HAP-1 (cell line): Measurements from ENCODE around the gene RDH12.

ENCODE experiments used
- DNase-seq, 2 experiments: peaks; one replicate each; pipeline ENCODE4 v3.0.0-alpha.2; 2016 to 2020; ENCODE audit warnings: low spot score in 2 of 2
- H3K27me3 ChIP-seq: fragments of 250-450 bp; sonication (Bioruptor Pico); 2 replicates; pipeline ENCODE4 v1.5.1; 2020; ENCODE audit warnings: low read depth, mild to moderate bottlenecking, moderate library complexity
- H3K36me3 ChIP-seq: fragments of 250-450 bp; sonication (Bioruptor Pico); replicated peaks from 2 replicates; pipeline ENCODE4 v1.5.1; 2020; ENCODE audit warnings: mild to moderate bottlenecking
- H3K4me1 ChIP-seq: fragments of 250-450 bp; sonication (Bioruptor Pico); 2 replicates; pipeline ENCODE4 v1.5.1; 2020; ENCODE audit warnings: mild to moderate bottlenecking
- H3K4me3 ChIP-seq: fragments of 250-450 bp; sonication (Bioruptor Pico); 2 replicates; pipeline ENCODE4 v1.5.1; 2020; ENCODE audit warnings: mild to moderate bottlenecking, moderate library complexity
- H3K9me3 ChIP-seq: fragments of 250-450 bp; sonication (Bioruptor Pico); 2 replicates; pipeline ENCODE4 v1.5.1; 2020; ENCODE audit warnings: mild to moderate bottlenecking, moderate library complexity
- in situ Hi-C: fragments of 300-500 bp; cut with MboI; formaldehyde crosslinking; loops from 3 replicates; pipeline ENCODE4 v1.14.3; 2020; ENCODE audit warnings: low sequenced_read_pairs, inconsistent platforms, mixed read lengths

The RDH12 gene

DNA sequence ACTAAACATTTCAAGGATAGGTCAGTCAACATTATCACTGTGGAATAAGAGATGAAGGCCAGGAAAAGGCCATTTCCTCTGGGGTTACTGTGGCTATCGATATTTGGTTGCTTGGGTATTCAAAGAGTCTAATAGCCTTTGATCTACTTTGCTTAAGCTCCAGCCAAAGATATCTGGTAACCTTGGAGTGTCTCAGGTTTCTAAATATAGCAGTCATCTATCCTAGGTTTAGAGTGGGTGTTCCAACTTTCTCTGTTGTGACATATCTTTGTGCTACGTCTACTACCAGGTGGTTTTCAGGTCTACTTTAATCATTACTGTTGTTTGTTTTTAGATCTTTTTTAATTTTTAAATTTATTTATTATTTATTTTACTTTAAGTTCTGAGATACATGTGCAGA is 42.4 kb downstream of the RDH12 start:
- in situ Hi-C loops, result no loop called here

DNA sequence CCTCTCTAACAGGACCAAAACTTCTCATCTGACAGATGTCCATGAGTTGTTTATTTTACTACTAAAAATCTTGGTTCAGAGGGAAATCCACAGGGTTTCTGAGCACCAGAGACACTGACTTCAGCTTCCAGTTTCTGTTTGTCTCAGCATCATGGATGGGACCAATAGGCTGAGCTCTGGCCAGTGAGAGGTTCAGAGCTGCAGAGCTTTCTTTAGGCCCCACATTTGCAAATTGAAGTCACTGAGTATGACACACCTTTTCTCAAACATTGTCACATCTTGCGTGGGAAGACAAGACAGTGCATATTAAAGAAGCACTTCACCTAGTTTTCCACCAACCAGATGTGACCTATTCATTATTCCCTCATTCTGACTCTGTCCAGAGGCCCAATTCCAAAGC is 45.2 kb downstream of the RDH12 start:
- Histone ChIP-seq H3K4me3 (no peak overlapping the region), H3K9me3 (no peaks in the 10 kb centered on the region), H3K4me1 (no peaks in the 10 kb centered on the region), H3K36me3 (peaks cover 6% of the 10 kb centered on the region; the same call in 1 of the 2 replicates), H3K27me3 (no peaks in the 10 kb centered on the region)
- in situ Hi-C loops, result no loop called here
- no peak for DNase-seq

More for the DNA sequence above, 42.4 kb downstream of the RDH12 start:
- Histone ChIP-seq H3K36me3 (no peaks in the 10 kb centered on the region; the same call in 1 of the 2 replicates), H3K4me3 (no peak overlapping the region), H3K9me3 (no peaks in the 10 kb centered on the region), H3K27me3 (no peaks in the 10 kb centered on the region), H3K4me1 (no peaks in the 10 kb centered on the region)
- DNase-seq, result no peak

DNA sequence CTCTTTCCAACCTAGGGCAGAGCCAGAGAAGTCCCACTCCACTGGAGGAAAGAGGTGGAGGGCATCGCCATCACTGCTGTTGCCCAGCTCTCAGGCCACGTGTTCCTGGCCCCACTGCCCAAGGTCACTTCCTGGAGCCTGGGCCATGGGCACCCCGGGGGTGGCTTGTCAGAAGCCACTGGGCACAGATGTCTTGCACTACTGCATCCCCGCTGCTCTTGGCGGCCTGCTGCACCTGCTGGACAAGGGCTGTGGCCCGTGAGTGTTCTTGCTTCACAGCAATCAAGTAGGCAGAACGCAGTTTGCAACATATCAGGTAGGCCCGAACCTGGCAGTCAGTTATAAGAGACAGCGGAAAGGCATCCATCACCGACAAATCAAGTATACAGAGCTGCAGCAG is 46.6 kb downstream of the RDH12 start:
- H3K9me3 ChIP-seq, result no peaks in the 10 kb centered on the region
- in situ Hi-C loops, result no loop called here
- H3K27me3 ChIP-seq, result no peaks in the 10 kb centered on the region
- no peaks in the 10 kb centered on the region for H3K4me1 ChIP-seq
- DNase-seq, result no peak
- no peak overlapping the region for H3K4me3 ChIP-seq
- peaks cover 15% of the 10 kb centered on the region for H3K36me3 ChIP-seq

DNA sequence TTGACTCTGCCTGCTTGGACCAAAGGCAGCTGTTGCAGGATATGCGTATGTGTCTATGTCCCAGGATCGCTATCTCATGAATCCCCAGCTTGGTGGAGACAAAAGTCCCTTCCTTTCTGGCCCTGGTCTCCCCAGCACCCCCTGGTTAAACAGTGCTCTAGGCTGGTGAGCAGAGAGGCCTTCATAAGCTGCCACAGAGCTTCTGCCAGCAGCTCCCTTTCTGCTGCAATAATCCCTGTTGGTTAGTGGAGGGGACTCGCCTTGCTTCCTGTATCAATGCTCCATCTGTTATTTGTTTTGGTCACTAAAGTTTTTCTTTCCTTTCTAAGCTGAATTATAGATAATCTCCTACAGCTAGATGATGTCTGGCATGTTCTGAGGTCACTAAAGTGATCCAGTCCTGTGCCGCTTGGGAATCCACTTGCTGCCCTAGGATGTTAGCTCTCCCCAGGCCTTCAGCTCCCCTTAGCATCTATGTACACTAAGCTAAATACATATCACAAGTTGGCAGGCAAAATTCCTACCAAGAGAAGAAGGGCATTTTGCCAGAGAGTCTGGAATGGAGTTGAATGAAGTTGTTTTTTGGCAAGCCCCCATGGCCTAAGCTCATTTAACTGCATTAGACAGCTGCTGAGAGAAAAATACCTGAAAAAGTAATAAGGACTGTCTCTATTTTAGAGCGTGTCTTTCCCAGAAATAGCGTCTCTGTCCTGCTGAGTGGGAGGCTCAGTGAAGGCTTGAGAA is 47.8 kb downstream of the RDH12 start:
- H3K4me1 ChIP-seq, result no peaks in the 10 kb centered on the region
- no peaks in the 10 kb centered on the region for H3K9me3 ChIP-seq
- in situ Hi-C loops, result no loop called here
- no peaks in the 10 kb centered on the region for H3K27me3 ChIP-seq
- no peak overlapping the region for H3K4me3 ChIP-seq
- no peak for DNase-seq
- peaks cover 18% of the 10 kb centered on the region for H3K36me3 ChIP-seq

DNA sequence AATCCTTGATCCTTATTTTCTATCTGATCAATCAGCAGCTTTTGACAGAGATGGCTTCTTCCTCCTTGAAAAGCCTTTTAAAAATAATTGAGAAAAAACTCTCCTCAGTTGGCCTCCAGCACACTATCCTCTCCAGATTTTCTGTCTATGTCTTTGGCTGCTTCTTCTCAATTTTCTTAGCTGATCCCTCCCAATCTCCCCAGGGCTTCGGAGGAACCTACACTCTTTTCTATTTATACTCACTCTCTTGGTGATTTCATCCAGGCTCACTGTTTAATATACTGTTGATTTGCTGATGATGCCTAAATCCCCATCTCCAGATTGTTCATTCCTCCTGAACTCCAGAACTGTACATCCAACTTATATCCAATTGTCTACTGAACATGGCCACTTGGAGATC is 54.8 kb downstream of the RDH12 start:
- in situ Hi-C loops, result no loop called here
- peaks cover 25% of the 10 kb centered on the region for H3K36me3 ChIP-seq

DNA sequence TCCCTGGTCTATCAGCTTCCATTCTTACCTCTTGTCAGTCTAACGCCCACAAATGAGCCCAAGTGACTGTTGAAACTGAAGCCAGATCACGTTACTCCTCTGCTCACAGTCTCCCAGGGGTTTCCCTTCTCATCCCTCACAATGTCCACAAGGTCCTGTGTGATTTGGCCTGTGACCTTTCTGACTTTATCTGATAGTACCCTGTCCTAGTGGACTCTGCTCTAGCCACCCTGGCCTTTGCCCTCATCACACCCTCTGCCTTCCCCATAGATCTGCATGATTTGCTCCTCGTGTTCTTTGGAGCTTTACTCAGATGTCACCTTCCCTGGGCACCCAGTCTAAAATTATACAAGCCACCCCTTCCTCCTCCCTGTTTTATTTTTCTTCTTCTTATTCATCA is 55.5 kb downstream of the RDH12 start:
- in situ Hi-C loops, result no loop called here
- no peaks in the 10 kb centered on the region for H3K4me1 ChIP-seq
- no peaks in the 10 kb centered on the region for H3K27me3 ChIP-seq
- no peaks in the 10 kb centered on the region for H3K9me3 ChIP-seq
- no peak overlapping the region for H3K4me3 ChIP-seq
- peaks cover 25% of the 10 kb centered on the region for H3K36me3 ChIP-seq
- DNase-seq, result no peak

More for the DNA sequence above, 54.8 kb downstream of the RDH12 start:
- no peak for DNase-seq
- Histone ChIP-seq H3K27me3 (no peaks in the 10 kb centered on the region), H3K4me3 (no peak overlapping the region), H3K4me1 (no peaks in the 10 kb centered on the region), H3K9me3 (no peaks in the 10 kb centered on the region)

DNA sequence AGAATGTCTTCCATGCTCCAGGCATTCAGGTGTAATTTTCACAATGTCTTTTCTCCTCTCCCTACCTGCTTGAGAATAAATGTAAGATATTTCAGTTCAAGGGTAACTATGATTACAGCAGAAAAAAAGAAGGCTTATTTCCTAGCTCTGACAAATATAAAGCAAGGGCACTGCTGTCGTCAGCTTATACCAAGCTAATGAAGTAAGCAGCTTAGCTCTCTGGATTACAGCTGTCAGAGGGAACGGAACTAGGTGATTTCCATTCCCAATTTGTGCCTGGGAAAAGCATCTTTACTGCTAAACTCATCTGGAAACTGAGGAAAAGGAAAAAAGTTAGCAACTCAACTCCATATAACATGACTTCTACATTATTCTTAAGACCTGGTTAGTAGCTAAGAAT is 58.2 kb downstream of the RDH12 start:
- H3K36me3 ChIP-seq, result peaks cover 19% of the 10 kb centered on the region
- no peak overlapping the region for H3K4me3 ChIP-seq
- in situ Hi-C loops, result no loop called here
- no peaks in the 10 kb centered on the region for H3K27me3 ChIP-seq
- no peak for DNase-seq
- H3K9me3 ChIP-seq, result no peaks in the 10 kb centered on the region
- H3K4me1 ChIP-seq, result no peaks in the 10 kb centered on the region

DNA sequence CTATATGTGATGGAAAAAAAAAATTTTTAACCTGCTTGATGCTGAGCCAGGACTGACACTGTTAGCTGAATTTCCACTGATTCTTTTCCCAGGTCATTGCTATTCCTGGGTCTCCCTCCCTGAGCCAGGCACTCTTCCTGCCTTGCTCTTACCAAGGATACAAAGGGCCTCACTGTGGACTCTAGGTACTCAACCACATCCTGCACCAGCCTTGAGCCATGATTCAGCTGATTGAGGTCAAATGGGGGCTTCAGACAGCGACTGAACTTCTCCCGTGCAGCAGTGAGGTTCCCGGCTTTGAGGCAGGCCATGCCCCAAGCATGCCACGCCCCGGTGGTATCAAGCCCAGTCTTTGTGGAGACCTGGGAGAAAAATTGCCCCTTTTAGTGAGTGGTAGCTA is 60.4 kb downstream of the RDH12 start:
- H3K27me3 ChIP-seq, result no peaks in the 10 kb centered on the region
- no peak for DNase-seq
- no peaks in the 10 kb centered on the region for H3K4me1 ChIP-seq
- in situ Hi-C loops, result no loop called here
- H3K4me3 ChIP-seq, result no peak overlapping the region
- no peaks in the 10 kb centered on the region for H3K9me3 ChIP-seq
- H3K36me3 ChIP-seq, result peaks cover 24% of the 10 kb centered on the region

DNA sequence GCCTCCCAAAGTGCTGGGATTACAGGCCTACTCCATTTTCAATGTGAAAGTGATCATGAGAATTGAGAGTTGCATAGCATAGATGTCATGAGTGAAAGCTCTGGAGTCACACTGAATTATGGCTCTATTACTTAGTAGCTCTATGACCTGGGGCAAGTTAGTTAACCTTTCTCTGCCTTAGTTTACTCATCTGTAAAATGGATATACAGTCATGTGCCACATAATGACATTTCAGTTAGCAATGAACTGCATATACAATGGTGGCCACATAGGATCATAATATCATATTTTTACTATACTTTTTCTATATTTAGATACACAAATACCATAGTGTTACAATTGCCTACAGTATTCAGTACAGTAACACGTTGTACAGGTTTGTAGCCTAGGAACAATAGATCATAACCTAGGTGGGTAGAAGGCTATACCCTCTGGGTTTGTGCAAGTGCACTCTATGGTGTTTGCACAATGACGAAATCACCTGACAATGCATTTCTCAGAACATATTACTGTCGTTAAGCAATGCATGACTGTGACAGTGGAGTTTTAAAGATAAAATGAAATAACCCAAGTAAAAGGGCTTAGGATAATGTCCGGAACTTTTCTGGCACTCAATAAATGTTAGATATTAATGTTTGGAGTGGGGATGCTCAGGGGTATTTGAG is 61.6 kb downstream of the RDH12 start:
- no peak for DNase-seq
- in situ Hi-C loops, result no loop called here
- Histone ChIP-seq H3K4me1 (no peaks in the 10 kb centered on the region), H3K4me3 (no peak overlapping the region), H3K27me3 (no peaks in the 10 kb centered on the region), H3K36me3 (peaks cover 29% of the 10 kb centered on the region), H3K9me3 (no peaks in the 10 kb centered on the region)

DNA sequence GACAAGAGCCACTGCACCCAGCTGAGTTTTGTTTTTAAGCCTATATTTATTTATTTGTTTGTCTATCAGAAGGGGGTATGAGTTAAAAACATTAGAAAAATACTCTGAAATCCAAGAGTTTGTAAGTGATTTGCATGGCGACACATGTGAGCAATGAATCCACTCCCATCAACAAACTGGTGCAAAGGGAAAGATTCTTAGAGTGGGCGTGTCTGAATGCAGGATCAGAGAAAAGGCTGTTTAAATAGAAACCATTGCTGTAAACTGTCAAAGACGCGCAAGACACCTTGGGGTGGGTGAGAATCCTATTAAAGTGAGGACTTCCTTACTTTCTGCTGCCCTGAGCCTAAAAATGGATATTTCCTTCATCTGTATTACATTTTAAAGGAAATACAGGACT is 62.8 kb downstream of the RDH12 start:
- Histone ChIP-seq H3K27me3 (no peaks in the 10 kb centered on the region), H3K36me3 (peaks cover 31% of the 10 kb centered on the region)
- in situ Hi-C loops, result no loop called here

DNA sequence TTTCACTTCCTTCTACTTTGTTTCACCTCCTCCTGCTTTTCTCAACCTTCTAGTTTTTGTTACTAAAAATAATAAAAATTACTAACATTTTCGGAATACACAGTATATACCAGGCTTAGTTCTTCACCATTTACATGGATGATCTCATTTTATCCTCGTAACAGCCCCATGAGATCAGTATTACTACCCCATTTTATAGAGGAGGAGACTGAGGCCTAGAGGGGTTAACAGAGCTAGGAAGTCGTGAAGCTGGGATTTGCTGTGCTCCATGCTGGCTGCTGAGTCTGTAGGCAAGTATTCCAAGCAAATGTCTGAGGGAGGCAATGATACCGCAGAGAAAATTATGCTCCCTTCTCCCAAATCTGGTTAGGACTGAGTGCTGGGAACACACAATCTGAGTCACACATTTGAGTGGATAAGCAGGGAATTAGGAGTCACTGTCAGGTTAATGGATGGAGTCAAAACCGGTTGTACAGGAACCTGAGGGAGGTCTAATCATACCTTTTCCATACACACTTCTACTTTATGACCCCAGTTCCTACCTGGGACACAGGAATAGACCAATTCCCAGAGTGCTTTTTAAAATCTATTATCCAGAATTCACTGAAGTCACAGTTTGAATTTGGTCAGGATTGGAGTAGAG is 63.6 kb downstream of the RDH12 start:
- Histone ChIP-seq H3K36me3 (peaks cover 29% of the 10 kb centered on the region), H3K4me1 (no peaks in the 10 kb centered on the region), H3K9me3 (no peaks in the 10 kb centered on the region), H3K4me3 (no peak overlapping the region), H3K27me3 (no peaks in the 10 kb centered on the region)
- in situ Hi-C loops, result no loop called here
- no peak for DNase-seq

More for the DNA sequence above, 62.8 kb downstream of the RDH12 start:
- H3K9me3 ChIP-seq, result no peaks in the 10 kb centered on the region
- DNase-seq, result no peak
- no peak overlapping the region for H3K4me3 ChIP-seq
- H3K4me1 ChIP-seq, result no peaks in the 10 kb centered on the region

DNA sequence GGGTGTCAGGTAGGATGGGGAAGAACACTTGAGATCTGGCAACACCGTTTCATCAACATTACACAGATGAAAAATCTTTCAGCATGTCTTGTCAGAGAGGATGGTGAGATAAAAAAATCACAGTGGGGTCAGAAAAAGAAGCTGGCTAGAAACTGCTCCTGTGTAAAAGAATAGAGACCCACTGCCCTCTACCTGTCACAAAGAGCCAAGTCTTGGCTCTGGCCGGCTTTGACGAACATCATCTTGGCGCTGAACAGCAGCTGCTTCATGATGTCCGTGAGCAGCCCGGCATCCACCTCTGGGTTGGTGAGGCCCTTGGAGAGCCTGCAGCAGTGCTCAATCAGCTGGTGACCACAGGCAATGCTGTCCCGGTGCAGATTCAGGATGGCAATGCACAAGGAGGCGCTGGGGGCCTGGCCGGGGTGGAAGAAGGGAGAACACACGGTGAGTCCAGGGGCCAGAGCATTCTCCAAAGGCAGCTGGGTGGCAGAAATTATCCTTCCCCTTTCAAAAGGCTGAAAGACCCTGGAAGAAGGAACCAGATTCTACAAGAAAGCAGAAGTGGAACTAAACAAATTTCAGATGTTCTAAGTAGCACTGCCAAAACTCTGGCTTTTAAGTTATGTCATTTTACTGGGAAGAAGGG is 64.5 kb downstream of the RDH12 start:
- peaks cover 26% of the 10 kb centered on the region for H3K36me3 ChIP-seq
- no peaks in the 10 kb centered on the region for H3K27me3 ChIP-seq
- H3K9me3 ChIP-seq, result no peaks in the 10 kb centered on the region
- in situ Hi-C loops, result no loop called here
- DNase-seq, result no peak
- H3K4me3 ChIP-seq, result no peak overlapping the region
- H3K4me1 ChIP-seq, result no peaks in the 10 kb centered on the region

DNA sequence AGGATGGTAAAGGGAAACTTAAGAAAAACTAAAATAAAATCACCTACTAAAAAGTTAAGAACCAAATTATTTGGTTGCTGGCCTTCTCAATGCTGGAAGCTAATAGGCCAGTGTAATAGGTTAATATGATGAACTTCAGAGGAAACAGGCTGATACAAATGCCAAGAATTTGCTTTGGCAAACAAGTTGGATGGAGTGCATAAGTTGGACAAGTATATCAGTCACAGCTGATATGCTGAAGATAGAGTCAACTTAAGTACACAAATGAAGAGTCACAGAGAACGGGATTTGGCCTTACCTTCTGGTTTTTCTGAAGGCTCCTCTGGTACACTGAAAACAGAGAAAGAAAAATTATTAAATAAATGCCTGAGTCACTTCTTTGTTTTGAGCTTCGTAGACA is 66.5 kb downstream of the RDH12 start:
- in situ Hi-C loops, result no loop called here
- Histone ChIP-seq H3K4me1 (no peaks in the 10 kb centered on the region), H3K36me3 (peaks cover 36% of the 10 kb centered on the region), H3K4me3 (no peak overlapping the region), H3K9me3 (no peaks in the 10 kb centered on the region), H3K27me3 (no peaks in the 10 kb centered on the region)
- DNase-seq, result no peak
